SU-DHL-6 (cell line): ENCODE measurements around the gene PIEZO1.

Experiments
- H2AFZ ChIP-seq: fragments of 200-600 bp; sonication (generic); 2 replicates; pipeline ENCODE4 v1.6.1; 2014; ENCODE audit warnings: low read depth, mild to moderate bottlenecking, moderate library complexity, mixed read lengths, antibody characterized with exemption, low read length; ENCODE audit not compliant: severe bottlenecking
- H3F3A ChIP-seq: fragments of 200-600 bp; shearing (Covaris generic); 2 replicates; pipeline ENCODE4 v1.6.0; 2016; ENCODE audit warnings: antibody characterized with exemption, mild to moderate bottlenecking; ENCODE audit not compliant: insufficient read depth
- H3K27ac ChIP-seq: fragments of 200-600 bp; sonication (generic); 2 replicates; pipeline ENCODE4 v1.5.1; 2016; ENCODE audit warnings: low read depth, mild to moderate bottlenecking, low read length, moderate library complexity, mixed read lengths
- H3K27me3 ChIP-seq: fragments of 200-600 bp; sonication (generic), shearing (Covaris generic); 2 replicates; pipeline ENCODE4 v1.6.0; 2014; ENCODE audit warnings: mild to moderate bottlenecking, low read length
- H3K36me3 ChIP-seq: fragments of 200-600 bp; sonication (generic); 2 replicates; pipeline ENCODE4 v1.6.1; 2014; ENCODE audit warnings: mild to moderate bottlenecking, low read length, mixed read lengths
- H3K4me2 ChIP-seq: fragments of 300-600, 200-600 bp; shearing (Covaris generic), sonication (generic); 2 replicates; pipeline ENCODE4 v1.6.0; 2014; ENCODE audit warnings: low read length, low read depth, mild to moderate bottlenecking; ENCODE audit not compliant: poor library complexity, severe bottlenecking
- H3K4me3 ChIP-seq: fragments of 200-600 bp; sonication (generic); 2 replicates; pipeline ENCODE4 v1.5.1; 2014; ENCODE audit warnings: antibody characterized with exemption, low read length, mild to moderate bottlenecking, mixed read lengths; ENCODE audit not compliant: insufficient read depth, poor library complexity, severe bottlenecking
- H3K79me2 ChIP-seq: fragments of 200-600 bp; sonication (generic); 2 replicates; pipeline ENCODE4 v1.6.1; 2014; ENCODE audit warnings: mild to moderate bottlenecking, low read length, moderate library complexity; ENCODE audit not compliant: insufficient read depth
- H3K9ac ChIP-seq: fragments of 200-600 bp; sonication (generic); 2 replicates; pipeline ENCODE4 v1.7.0; 2014; ENCODE audit warnings: mild to moderate bottlenecking, low read length
- H3K9me2 ChIP-seq: fragments of 200-600 bp; sonication (generic); replicated peaks from 2 replicates; pipeline ENCODE4 v1.6.1; 2014; ENCODE audit warnings: low read length; ENCODE audit not compliant: insufficient read depth
- H3K9me3 ChIP-seq: fragments of 200-600 bp; sonication (generic); 2 replicates; pipeline ENCODE4 v1.6.1; 2014; ENCODE audit warnings: low read length, mixed read lengths; ENCODE audit not compliant: insufficient read depth
- H4K20me1 ChIP-seq: fragments of 200-600 bp; sonication (generic); 2 replicates; pipeline ENCODE4 v1.6.1; 2014; ENCODE audit warnings: low read depth, mild to moderate bottlenecking, antibody characterized with exemption, low read length, moderate library complexity, mixed read lengths
- CTCF ChIP-seq: fragments of 200-600 bp; sonication (generic); IDR thresholded peaks from one replicate; pipeline ENCODE4 v1.5.1; 2017; ENCODE audit warnings: antibody characterized with exemption, mild to moderate bottlenecking, low read length, moderate library complexity; ENCODE audit not compliant: insufficient read depth, poor library complexity, severe bottlenecking
- EZH2phosphoT487 ChIP-seq: fragments of 200-600 bp; sonication (generic), shearing (Covaris generic); conservative IDR thresholded peaks from 2 replicates; pipeline ENCODE4 v1.6.1; 2018; ENCODE audit warnings: mild to moderate bottlenecking, antibody characterized with exemption, low read length, moderate library complexity, mixed read lengths

Gene PIEZO1

DNA sequence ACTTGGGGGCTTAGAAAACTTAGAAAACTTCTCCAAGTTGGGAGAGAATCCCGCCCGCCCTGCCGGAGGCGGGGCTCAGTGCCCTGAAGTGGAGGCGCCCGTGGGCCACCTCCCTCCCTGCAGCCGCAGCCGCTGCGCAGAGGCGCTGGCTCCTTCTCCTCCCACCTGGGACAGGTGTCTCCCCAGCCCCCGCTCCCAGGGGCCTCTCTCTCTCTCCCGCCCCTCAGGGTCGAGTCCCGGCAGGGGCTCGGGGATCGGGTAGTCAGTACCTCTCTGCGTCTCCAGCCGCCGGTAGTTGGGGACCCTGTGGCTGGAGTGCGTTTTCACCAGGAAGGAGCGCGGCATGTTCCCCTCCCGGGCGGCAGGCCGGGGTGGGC lies 99.0 kb downstream of the PIEZO1 start:
- TF ChIP-seq EZH2phosphoT487 (no peak), CTCF (no peak)
- Histone ChIP-seq H3F3A (peaks cover 14% of the 10 kb centered on the region), H3K4me3 (peak overlapping the region; percentile 67), H3K79me2 (no peaks in the 10 kb centered on the region), H3K9me3 (no peaks in the 10 kb centered on the region), H3K27ac (no peak overlapping the region), H2AFZ (peak overlapping the region; percentile 80), H3K4me2 (peak overlapping the region; percentile 89), H3K36me3 (no peaks in the 10 kb centered on the region), H4K20me1 (no peaks in the 10 kb centered on the region), H3K9me2 (no peaks in the 10 kb centered on the region), H3K27me3 (no peaks in the 10 kb centered on the region), H3K9ac (peak overlapping the region; percentile 54)

- no peaks in the 10 kb centered on the region for H3K79me2 ChIP-seq
- H3F3A ChIP-seq: peaks cover 14% of the 10 kb centered on the region
- H3K4me2 ChIP-seq: peak overlapping the region; percentile 89
- no peaks in the 10 kb centered on the region for H4K20me1 ChIP-seq
- no peaks in the 10 kb centered on the region for H3K36me3 ChIP-seq
- H3K9ac ChIP-seq: peak overlapping the region; percentile 54
- no peaks in the 10 kb centered on the region for H3K9me3 ChIP-seq
- peak overlapping the region; percentile 80 for H2AFZ ChIP-seq
- no peak overlapping the region for H3K27ac ChIP-seq
- no peaks in the 10 kb centered on the region for H3K9me2 ChIP-seq
- peak; percentile 93 for TF ChIP-seq CTCF
- no peak for TF ChIP-seq EZH2phosphoT487
- H3K27me3 ChIP-seq: no peaks in the 10 kb centered on the region
- peak overlapping the region; percentile 67 for H3K4me3 ChIP-seq
These were observed 99.6 kb downstream of the PIEZO1 start for GRCh38 chr16:88685156-88686061.

DNA sequence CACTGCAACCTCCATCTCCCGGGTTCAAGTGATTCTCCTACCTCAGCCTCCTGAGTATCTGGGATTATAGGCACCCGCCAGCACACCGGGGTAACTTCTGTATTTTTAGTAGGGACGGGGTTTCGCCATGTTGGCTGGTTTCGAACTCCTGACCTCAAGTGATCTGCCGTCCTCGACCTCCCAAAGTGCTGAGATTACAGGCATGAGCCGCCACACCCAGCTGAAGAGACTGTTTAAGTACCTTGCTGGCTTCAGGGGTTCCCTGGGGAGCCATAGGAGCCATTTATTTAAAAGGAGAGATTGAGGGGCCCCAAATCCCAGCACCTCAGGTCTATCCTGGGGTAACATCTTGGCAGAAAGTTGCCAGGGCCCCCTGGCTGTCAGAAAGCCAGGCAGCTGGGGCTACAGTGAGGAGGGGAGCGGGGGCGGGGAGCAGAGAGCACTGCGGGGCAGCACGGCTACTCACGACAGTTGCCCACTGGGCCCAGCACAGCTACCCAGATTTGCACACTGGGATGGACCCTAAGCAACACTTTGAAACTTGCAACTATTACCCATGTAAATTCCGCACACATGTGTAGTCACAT lies 100.4 kb downstream of the PIEZO1 start:
- Histone ChIP-seq H3K4me3 (no peak overlapping the region), H3K27me3 (no peaks in the 10 kb centered on the region), H3K9ac (no peak overlapping the region), H3F3A (peaks cover 14% of the 10 kb centered on the region), H3K9me2 (no peaks in the 10 kb centered on the region), H3K79me2 (no peaks in the 10 kb centered on the region), H4K20me1 (no peaks in the 10 kb centered on the region), H3K9me3 (no peaks in the 10 kb centered on the region), H3K36me3 (no peaks in the 10 kb centered on the region), H3K4me2 (no peak overlapping the region), H3K27ac (no peak overlapping the region), H2AFZ (no peak overlapping the region)
- TF ChIP-seq EZH2phosphoT487: no peak
- TF ChIP-seq CTCF: no peak
